ENCODE measurements around the gene NRSN2.

DNA sequence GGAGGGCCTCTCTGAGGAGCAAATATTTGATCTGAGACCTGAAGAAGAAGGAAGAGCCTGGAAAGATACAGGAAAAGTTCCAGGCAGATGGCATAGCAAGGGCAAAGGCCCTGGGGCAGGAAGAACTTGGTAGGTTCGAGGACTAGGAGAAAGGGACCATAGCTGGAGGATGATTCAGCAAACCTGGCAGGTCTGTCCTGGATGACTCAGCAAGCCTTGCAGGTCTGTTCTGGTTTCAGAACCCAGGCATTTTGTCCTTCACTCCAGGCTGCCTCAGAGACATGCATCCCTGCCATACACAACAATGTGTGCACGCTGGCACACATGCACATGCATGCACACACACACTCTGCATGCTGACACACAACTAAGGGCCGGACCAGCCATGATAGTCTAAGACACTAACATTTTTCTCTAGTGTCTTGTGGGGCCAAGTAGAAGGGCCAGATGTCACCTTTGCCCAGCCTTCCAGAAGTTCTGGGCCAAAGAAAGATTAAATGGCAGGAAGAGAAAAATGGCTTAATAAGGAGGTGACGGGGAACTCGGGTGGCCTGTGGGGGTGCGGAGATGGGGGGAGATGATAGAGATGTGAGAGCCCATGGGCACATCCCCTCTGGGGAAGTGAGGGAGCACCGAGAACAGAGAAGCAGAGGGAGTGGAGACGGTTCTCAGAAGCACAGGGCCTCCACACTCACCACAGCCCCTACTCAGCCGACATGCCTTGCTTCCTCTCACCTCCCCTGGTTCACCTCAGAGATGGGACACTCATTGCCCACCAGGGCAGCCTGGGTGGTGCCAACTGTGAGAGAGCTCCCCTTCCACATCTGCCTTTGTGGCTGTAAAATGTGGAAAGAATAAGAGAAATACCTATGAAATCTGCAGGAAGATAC lies 18.2 kb downstream of the NRSN2 start:
- TF ChIP-seq, protein P1, sequence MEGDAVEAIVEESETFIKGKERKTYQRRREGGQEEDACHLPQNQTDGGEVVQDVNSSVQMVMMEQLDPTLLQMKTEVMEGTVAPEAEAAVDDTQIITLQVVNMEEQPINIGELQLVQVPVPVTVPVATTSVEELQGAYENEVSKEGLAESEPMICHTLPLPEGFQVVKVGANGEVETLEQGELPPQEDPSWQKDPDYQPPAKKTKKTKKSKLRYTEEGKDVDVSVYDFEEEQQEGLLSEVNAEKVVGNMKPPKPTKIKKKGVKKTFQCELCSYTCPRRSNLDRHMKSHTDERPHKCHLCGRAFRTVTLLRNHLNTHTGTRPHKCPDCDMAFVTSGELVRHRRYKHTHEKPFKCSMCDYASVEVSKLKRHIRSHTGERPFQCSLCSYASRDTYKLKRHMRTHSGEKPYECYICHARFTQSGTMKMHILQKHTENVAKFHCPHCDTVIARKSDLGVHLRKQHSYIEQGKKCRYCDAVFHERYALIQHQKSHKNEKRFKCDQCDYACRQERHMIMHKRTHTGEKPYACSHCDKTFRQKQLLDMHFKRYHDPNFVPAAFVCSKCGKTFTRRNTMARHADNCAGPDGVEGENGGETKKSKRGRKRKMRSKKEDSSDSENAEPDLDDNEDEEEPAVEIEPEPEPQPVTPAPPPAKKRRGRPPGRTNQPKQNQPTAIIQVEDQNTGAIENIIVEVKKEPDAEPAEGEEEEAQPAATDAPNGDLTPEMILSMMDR (IDR thresholded peaks at IDR 0.05) = no peak
- TF ChIP-seq ZFX (IDR thresholded peaks at IDR 0.05; ENCODE audit: borderline replicate concordance) = no peak

All from 22Rv1 (cell line).